ENCODE data around the gene LY6G6C. TPM values are rescaled to one million over a fixed set of nuclear protein-coding genes. Genes with fewer than 3 reads are reported as not detected.

The LY6G6C gene

DNA sequence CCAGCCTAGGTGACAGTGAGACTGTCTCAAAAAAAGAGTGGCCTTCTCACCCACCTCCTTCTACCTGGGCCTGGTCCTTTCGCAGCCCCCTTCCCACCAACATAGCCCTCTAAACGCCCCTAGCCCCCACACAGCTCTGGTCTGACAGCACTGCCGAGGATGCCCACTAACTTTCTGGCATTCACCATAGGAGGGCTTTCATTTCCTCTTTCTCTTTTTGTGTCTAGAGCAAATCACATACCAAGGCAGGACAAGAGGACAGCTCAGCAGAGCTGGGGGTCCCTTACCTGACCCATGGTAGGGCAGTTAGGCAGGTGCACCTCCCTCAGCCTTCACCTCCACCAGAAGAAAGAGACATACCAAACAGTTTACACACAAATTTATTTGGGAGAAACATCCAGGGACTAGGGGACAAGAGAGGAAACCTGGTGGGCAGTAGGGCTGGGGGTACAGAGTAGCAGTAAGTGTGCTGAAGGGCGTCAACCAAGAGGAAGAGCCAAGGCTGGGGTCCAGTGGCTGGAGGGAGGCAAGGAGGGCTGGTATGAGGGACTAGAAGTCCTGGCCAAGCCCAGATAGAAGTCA lies 45.1 kb downstream of the LY6G6C start:
- whole genome bisulfite sequencing (ENCODE audit: extremely low coverage, insufficient coverage, low lambda C conversion rate) = no CpG with 5 or more reads among the region's 4 CpGs

DNA sequence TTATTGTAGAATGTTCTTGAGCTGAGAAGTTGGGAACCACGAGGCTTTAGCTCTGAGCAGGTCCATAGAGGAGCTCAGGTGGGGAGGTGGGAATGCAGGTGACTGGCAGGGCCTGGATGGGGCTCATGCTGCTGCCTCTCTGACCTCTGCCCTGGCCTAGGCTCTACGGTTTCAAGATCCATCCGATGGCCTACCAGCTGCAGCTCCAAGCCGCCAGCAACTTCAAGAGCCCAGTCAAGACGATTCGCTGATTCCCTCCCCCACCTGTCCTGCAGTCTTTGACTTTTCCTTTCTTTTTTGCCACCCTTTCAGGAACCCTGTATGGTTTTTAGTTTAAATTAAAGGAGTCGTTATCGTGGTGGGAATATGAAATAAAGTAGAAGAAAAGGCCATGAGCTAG lies 51.9 kb downstream of the LY6G6C start, which contains the start of gene LY6G5B:
TSS of gene LY6G5B (plus strand) at position 301 of the 400 bp plus-strand sequence. CDS start 975 bp downstream, outside the sequence.
- no peak within 1 kb of the TSS for H2BK15ac ChIP-seq (replicated peaks; ENCODE audit: low read depth)
- no peak within 1 kb of the TSS for H3K27ac ChIP-seq (ENCODE audit: low read depth, low read length)
- H3K79me2 ChIP-seq (ENCODE audit: control insufficient read depth, insufficient read depth, low read length) = peaks cover 24% of the 10 kb centered on the region
- H3K36me3 ChIP-seq (ENCODE audit: control insufficient read depth, insufficient read depth, low read length) = peaks cover 21% of the 10 kb centered on the region
- no peak within 1 kb of the TSS for H3K9ac ChIP-seq (ENCODE audit: low read length)
- no peak within 1 kb of the TSS for H4K8ac ChIP-seq (ENCODE audit: low read depth, low read length)
- no peak within 1 kb of the TSS for H2BK120ac ChIP-seq (ENCODE audit: low read depth, low read length)
- peaks cover 3% of the 10 kb centered on the region for H3K4me1 ChIP-seq (ENCODE audit: control insufficient read depth, low read depth, low read length)
- no peak within 1 kb of the TSS for H2BK5ac ChIP-seq (ENCODE audit: low read length)
- H3K27me3 ChIP-seq (ENCODE audit: insufficient read depth, low read length, poor library complexity) = no peaks in the 10 kb centered on the region
- H2AK5ac ChIP-seq (ENCODE audit: low read length) = no peak within 1 kb of the TSS
- no peak for DNase-seq
- no peak within 1 kb of the TSS for H4K5ac ChIP-seq (ENCODE audit: low read length)
- no peak within 1 kb of the TSS for H3K4me3 ChIP-seq (ENCODE audit: low read length)
- H3K4ac ChIP-seq (ENCODE audit: low read depth, low read length) = no peak within 1 kb of the TSS
- no peak within 1 kb of the TSS for H3K56ac ChIP-seq (ENCODE audit: low read length)
- no CpG with 5 or more reads among the region's 8 CpGs for WGBS (ENCODE audit: extremely low coverage, insufficient coverage, low lambda C conversion rate)
- H3K18ac ChIP-seq (ENCODE audit: low read length) = no peak within 1 kb of the TSS
- peaks cover 24% of the 10 kb centered on the region for H3K79me1 ChIP-seq (ENCODE audit: low read length)
- no peak within 1 kb of the TSS for H3K23ac ChIP-seq (ENCODE audit: low read length)
- H3K4me2 ChIP-seq (ENCODE audit: low read length) = no peak within 1 kb of the TSS

More for the DNA sequence above, 45.1 kb downstream of the LY6G6C start:
- H3K18ac ChIP-seq (ENCODE audit: low read length) = no peak overlapping the region
- H3K4me2 ChIP-seq (ENCODE audit: low read length) = no peak overlapping the region
- peaks cover 5% of the 10 kb centered on the region for H3K36me3 ChIP-seq (ENCODE audit: control insufficient read depth, insufficient read depth, low read length)
- no peak overlapping the region for H2BK120ac ChIP-seq (ENCODE audit: low read depth, low read length)
- no peak overlapping the region for H3K56ac ChIP-seq (ENCODE audit: low read length)
- no peaks in the 10 kb centered on the region for H3K27me3 ChIP-seq (ENCODE audit: insufficient read depth, low read length, poor library complexity)
- H3K4ac ChIP-seq (ENCODE audit: low read depth, low read length) = no peak overlapping the region
- H3K9ac ChIP-seq (ENCODE audit: low read length) = no peak overlapping the region
- no peak overlapping the region for H3K27ac ChIP-seq (ENCODE audit: low read depth, low read length)
- H2AK5ac ChIP-seq (ENCODE audit: low read length) = no peak overlapping the region
- H4K5ac ChIP-seq (ENCODE audit: low read length) = no peak overlapping the region
- H4K8ac ChIP-seq (ENCODE audit: low read depth, low read length) = no peak overlapping the region
- no peak overlapping the region for H2BK15ac ChIP-seq (replicated peaks; ENCODE audit: low read depth)
- no peak overlapping the region for H2BK5ac ChIP-seq (ENCODE audit: low read length)
- no peaks in the 10 kb centered on the region for H3K4me1 ChIP-seq (ENCODE audit: control insufficient read depth, low read depth, low read length)
- H3K23ac ChIP-seq (ENCODE audit: low read length) = no peak overlapping the region
- no peaks in the 10 kb centered on the region for H3K79me2 ChIP-seq (ENCODE audit: control insufficient read depth, insufficient read depth, low read length)
- H3K4me3 ChIP-seq (ENCODE audit: low read length) = no peak overlapping the region
- no peak for DNase-seq
- H3K79me1 ChIP-seq (ENCODE audit: low read length) = no peaks in the 10 kb centered on the region

Small RNAs within 50 kb of the gene (small RNA-seq; reads per million reads assigned to genes)
- gene LY6G6D (ENCODE audit: insufficient read depth) (not detected), gene MIR4646 (ENCODE audit: insufficient read depth) (not detected), gene MSH5-SAPCD1 (ENCODE audit: insufficient read depth) (not detected), gene RNU6-850P (ENCODE audit: insufficient read depth) (not detected), gene SAPCD1 (ENCODE audit: insufficient read depth) (not detected)

Measured in mesendoderm (in vitro differentiated cells).